Measurements from ENCODE around the gene PMM1.
A peak's percentile ranks its signal among the peaks of the same experiment; 100 is the strongest.
"Not testable (repeated sequence)": the region's sequence is repeated elsewhere in the genome, so short reads cannot be mapped to it uniquely, and the experiment has no call there.

Gene PMM1

GRCh38 chr22:41560095-41560471 lies 29.6 kb downstream of the PMM1 start:
- TF ChIP-seq CTCF (IDR thresholded peaks at IDR 0.05; ENCODE audit: control insufficient read depth, insufficient read depth, low read depth, low read length, missing control alignments) = no peak
- no peak for DNase-seq (ENCODE audit: low read depth)
- no peak overlapping the region for H3K4me3 ChIP-seq (ENCODE audit: control insufficient read depth, low read depth, low read length)

- DNase-seq (ENCODE audit: low read depth); H3K4me3 ChIP-seq (ENCODE audit: control insufficient read depth, low read depth, low read length): not testable (repeated sequence)
Observed at GRCh38 chr22:41558241-41558630, 31.4 kb downstream of the PMM1 start.

GRCh38 chr22:41557401-41558240 lies 32.0 kb downstream of the PMM1 start:
- peak; percentile 51 for DNase-seq (ENCODE audit: low read depth)
- no peak for TF ChIP-seq CTCF (IDR thresholded peaks at IDR 0.05; ENCODE audit: control insufficient read depth, insufficient read depth, low read depth, low read length, missing control alignments)

GRCh38 chr22:41556561-41556960 lies 33.1 kb downstream of the PMM1 start:
- TF ChIP-seq CTCF (IDR thresholded peaks at IDR 0.05; ENCODE audit: control insufficient read depth, insufficient read depth, low read depth, low read length, missing control alignments) = no peak
- DNase-seq (ENCODE audit: low read depth) = no peak
- no peak overlapping the region for H3K4me3 ChIP-seq (ENCODE audit: control insufficient read depth, low read depth, low read length)

More at GRCh38 chr22:41557401-41558240, 32.0 kb downstream of the PMM1 start:
- H3K4me3 ChIP-seq (ENCODE audit: control insufficient read depth, low read depth, low read length) = no peak overlapping the region

- no peak for TF ChIP-seq CTCF (IDR thresholded peaks at IDR 0.05; ENCODE audit: control insufficient read depth, insufficient read depth, low read depth, low read length, missing control alignments)
- H3K4me3 ChIP-seq (ENCODE audit: control insufficient read depth, low read depth, low read length) = no peak overlapping the region
- DNase-seq (ENCODE audit: low read depth) = no peak
Observed at GRCh38 chr22:41555325-41555982, 34.2 kb downstream of the PMM1 start.

GRCh38 chr22:41551877-41552582 lies 37.6 kb downstream of the PMM1 start:
- no peak for TF ChIP-seq CTCF (IDR thresholded peaks at IDR 0.05; ENCODE audit: control insufficient read depth, insufficient read depth, low read depth, low read length, missing control alignments)
- DNase-seq (ENCODE audit: low read depth) = no peak
- no peak overlapping the region for H3K4me3 ChIP-seq (ENCODE audit: control insufficient read depth, low read depth, low read length)
